ENCODE data around the gene LNX2.

The LNX2 gene

DNA sequence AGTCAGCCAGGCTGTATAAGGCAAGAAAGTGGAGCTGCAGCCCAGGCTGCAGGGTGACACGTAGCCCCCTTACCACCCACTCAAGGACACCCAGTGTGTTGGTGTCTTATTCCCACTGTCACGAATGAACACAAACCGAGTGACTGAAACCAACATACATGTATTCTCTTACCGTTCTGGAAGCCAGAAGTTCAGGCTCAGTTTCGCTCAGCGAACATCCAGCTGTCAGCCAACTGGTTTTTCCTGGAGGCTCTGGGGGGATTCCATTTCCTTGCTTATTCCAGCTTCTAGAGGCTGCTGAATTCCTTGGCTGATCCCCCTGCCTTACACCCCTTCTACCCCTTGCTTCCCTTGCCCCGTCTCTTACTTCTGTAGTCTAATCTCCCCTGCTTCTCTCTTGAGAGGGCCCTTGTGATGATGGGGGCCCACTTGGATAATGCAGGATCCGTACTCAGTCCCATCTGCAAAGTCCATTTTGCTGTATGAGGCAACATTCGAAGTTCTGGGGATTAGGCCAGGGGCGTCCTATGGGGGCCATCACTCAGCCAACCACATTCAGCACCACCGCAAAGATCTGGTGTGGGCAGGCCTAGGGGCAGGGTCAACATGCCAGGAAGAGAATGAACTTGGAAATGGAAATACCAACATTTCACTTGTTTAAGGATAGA lies 122.6 kb downstream of the LNX2 start:
- DNase-seq, result no peak

- no peak for DNase-seq
These were observed 123.6 kb downstream of the LNX2 start for GRCh38 chr13:27496536-27497273.

- no peak for DNase-seq
These were observed 124.3 kb downstream of the LNX2 start for GRCh38 chr13:27496006-27496405.
